ENCODE results near the gene TPPP2. TPM values are rescaled to one million over a fixed set of nuclear protein-coding genes. Genes with fewer than 3 reads are reported as not detected.
A peak's percentile ranks its signal among the peaks of the same experiment; 100 is the strongest.

Gene TPPP2
- total and polyA plus RNA-seq, 2 experiments from 2014 or later = not detected

DNA sequence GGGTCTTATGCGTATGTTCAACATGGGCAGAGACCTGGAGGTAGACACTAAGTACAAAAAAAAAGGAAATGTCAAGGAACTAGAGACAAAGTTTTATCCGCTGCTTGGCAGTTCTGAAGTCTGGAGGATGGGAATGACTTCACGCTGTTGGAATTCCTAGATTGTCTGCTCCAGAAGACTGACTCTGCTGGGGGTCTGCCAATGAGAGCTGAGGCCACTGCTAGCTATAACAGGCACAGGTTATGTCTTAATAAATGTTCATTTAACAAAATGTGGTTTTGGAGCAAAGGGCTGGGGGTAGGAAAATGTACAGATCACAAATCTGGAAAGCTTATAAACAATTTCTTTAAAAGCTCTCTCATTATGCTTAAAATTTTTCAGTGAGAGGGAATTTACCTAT lies 33.5 kb downstream of the TPPP2 start:
- Histone ChIP-seq H2AFZ (no peak overlapping the region), H3K9me3 (ENCODE audit: low read depth) (no peaks in the 10 kb centered on the region), H3K4me2 (ENCODE audit: unreplicated experiment) (peak overlapping the region; percentile 9), H3K4me3 (no peak overlapping the region), H4K20me1 (ENCODE audit: insufficient read depth) (no peaks in the 10 kb centered on the region), H3K79me2 (ENCODE audit: insufficient read depth) (no peaks in the 10 kb centered on the region), H3F3A (ENCODE audit: insufficient read depth) (peaks cover 10% of the 10 kb centered on the region; the same call in 1 of the 2 replicates), H3K9me2 (ENCODE audit: insufficient read depth) (no peaks in the 10 kb centered on the region), H3K27me3 (replicated peaks; ENCODE audit: insufficient read depth) (no peaks in the 10 kb centered on the region), H3K27ac (no peak overlapping the region), H3K4me1 (ENCODE audit: insufficient read depth) (peaks cover 23% of the 10 kb centered on the region), H3K9ac (no peak overlapping the region), H3K36me3 (ENCODE audit: low read depth) (no peaks in the 10 kb centered on the region)
- WGBS, 2 experiments (ENCODE audit: low coverage in 1 of 2, low lambda C conversion rate in 2 of 2, missing lambda C conversion rate in 2 of 2) = 6 to 7% methylated on average over 3 of the region's 3 CpGs
- TF ChIP-seq EZH2 (IDR thresholded peaks at IDR 0.05; ENCODE audit: insufficient read depth, poor library complexity, severe bottlenecking) (no peak), EZH2phosphoT487 (IDR thresholded peaks at IDR 0.05; ENCODE audit: insufficient read depth, low read depth) (no peak)
- DNase-seq = peak; percentile 86
- in situ Hi-C loops (cut with MboI) = no loop called here

GRCh38 chr14:21066882-21067502 lies 37.0 kb downstream of the TPPP2 start:
- 59 to 67% methylated on average over 7 of the region's 7 CpGs for WGBS, 2 experiments (ENCODE audit: low coverage in 1 of 2, low lambda C conversion rate in 2 of 2, missing lambda C conversion rate in 2 of 2)
- Histone ChIP-seq H3K9me2 (ENCODE audit: insufficient read depth) (no peaks in the 10 kb centered on the region), H3K4me1 (ENCODE audit: insufficient read depth) (peaks cover 27% of the 10 kb centered on the region), H3K27ac (no peak overlapping the region), H3K79me2 (ENCODE audit: insufficient read depth) (no peaks in the 10 kb centered on the region), H3K4me3 (no peak overlapping the region), H3K9ac (no peak overlapping the region), H3F3A (ENCODE audit: insufficient read depth) (peaks cover 21% of the 10 kb centered on the region; the same call in 1 of the 2 replicates), H2AFZ (no peak overlapping the region), H4K20me1 (ENCODE audit: insufficient read depth) (no peaks in the 10 kb centered on the region), H3K27me3 (replicated peaks; ENCODE audit: insufficient read depth) (no peaks in the 10 kb centered on the region), H3K36me3 (ENCODE audit: low read depth) (no peaks in the 10 kb centered on the region), H3K9me3 (ENCODE audit: low read depth) (no peaks in the 10 kb centered on the region), H3K4me2 (ENCODE audit: unreplicated experiment) (no peak overlapping the region)
- TF ChIP-seq EZH2phosphoT487 (IDR thresholded peaks at IDR 0.05; ENCODE audit: insufficient read depth, low read depth) (no peak), EZH2 (IDR thresholded peaks at IDR 0.05; ENCODE audit: insufficient read depth, poor library complexity, severe bottlenecking) (no peak)
- in situ Hi-C loops (cut with MboI) = no loop called here
- peak; percentile 23 for DNase-seq

DNA sequence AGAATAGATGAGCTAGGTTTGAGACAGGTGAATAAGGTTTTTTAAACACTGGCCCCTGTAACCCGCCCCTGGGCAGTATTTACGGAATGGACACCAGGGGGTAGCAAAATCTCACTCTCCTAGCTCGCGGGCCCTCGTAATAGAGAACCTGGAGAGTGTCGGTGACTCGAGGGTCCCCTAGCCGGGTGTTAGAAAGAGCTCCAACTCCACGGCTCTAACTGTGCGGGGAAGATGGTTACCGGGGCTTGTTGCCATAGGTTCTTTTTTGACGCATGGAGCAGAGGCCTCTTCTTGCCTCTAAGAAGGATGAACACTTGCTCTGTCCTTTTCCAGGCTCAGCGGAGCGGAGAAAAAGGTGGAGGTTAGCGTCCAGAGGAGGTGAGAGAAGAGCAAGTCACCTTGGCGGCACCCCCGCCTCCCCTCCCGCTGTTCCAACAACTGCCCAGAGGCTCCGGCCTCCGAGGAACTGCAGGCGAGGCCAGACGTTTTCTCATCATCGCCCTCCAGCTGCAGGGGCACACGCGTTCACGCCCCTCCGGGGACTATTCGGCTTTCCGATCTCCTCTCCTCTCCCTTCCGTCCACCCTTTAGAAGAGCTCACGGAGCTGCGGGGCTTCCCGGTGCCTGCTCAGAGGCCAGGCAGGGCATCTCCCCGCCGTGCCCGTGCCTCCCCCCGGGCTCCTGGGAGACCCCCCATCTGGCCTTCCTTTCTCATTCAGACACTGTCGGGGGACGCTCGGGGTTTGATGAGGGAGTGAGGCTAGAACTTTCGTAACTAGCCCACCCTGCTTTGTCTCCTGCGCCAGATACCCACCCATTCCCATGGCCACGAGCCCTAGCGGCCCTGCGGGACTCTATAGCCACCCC lies 38.7 kb downstream of the TPPP2 start:
- H3K9me2 ChIP-seq (ENCODE audit: insufficient read depth) = no peaks in the 10 kb centered on the region
- peak overlapping the region; percentile 81 for H2AFZ ChIP-seq
- H3K27ac ChIP-seq = peak overlapping the region; percentile 100; the same call in 1 of the 2 replicates
- TF ChIP-seq EZH2phosphoT487 (IDR thresholded peaks at IDR 0.05; ENCODE audit: insufficient read depth, low read depth) = no peak
- no peak for TF ChIP-seq EZH2 (IDR thresholded peaks at IDR 0.05; ENCODE audit: insufficient read depth, poor library complexity, severe bottlenecking)
- in situ Hi-C loops (cut with MboI) = no loop called here
- H3K9ac ChIP-seq = peak overlapping the region; percentile 96
- H3K4me2 ChIP-seq (ENCODE audit: unreplicated experiment) = peak overlapping the region; percentile 99
- peaks cover 30% of the 10 kb centered on the region for H3F3A ChIP-seq (ENCODE audit: insufficient read depth)
- 4 to 5% methylated on average over 43 to 45 of the region's 45 CpGs for WGBS, 2 experiments (ENCODE audit: low coverage in 1 of 2, low lambda C conversion rate in 2 of 2, missing lambda C conversion rate in 2 of 2)
- no peaks in the 10 kb centered on the region for H3K36me3 ChIP-seq (ENCODE audit: low read depth)
- peak; percentile 83 for DNase-seq
- peaks cover 12% of the 10 kb centered on the region for H3K79me2 ChIP-seq (ENCODE audit: insufficient read depth)
- no peaks in the 10 kb centered on the region for H3K9me3 ChIP-seq (ENCODE audit: low read depth)
- no peaks in the 10 kb centered on the region for H4K20me1 ChIP-seq (ENCODE audit: insufficient read depth)
- H3K4me3 ChIP-seq = peak overlapping the region; percentile 87
- H3K27me3 ChIP-seq (replicated peaks; ENCODE audit: insufficient read depth) = no peaks in the 10 kb centered on the region
- peaks cover 29% of the 10 kb centered on the region for H3K4me1 ChIP-seq (ENCODE audit: insufficient read depth)

- H2AFZ ChIP-seq = peak overlapping the region; percentile 81
- peak overlapping the region; percentile 87 for H3K4me3 ChIP-seq
- peak overlapping the region; percentile 99 for H3K4me2 ChIP-seq (ENCODE audit: unreplicated experiment)
- H3F3A ChIP-seq (ENCODE audit: insufficient read depth) = peaks cover 28% of the 10 kb centered on the region
- H3K27me3 ChIP-seq (replicated peaks; ENCODE audit: insufficient read depth) = no peaks in the 10 kb centered on the region
- H3K9me3 ChIP-seq (ENCODE audit: low read depth) = no peaks in the 10 kb centered on the region
- 1 to 4% methylated on average over 33 to 40 of the region's 40 CpGs for WGBS, 2 experiments (ENCODE audit: low coverage in 1 of 2, low lambda C conversion rate in 2 of 2, missing lambda C conversion rate in 2 of 2)
- peak overlapping the region; percentile 100 for H3K27ac ChIP-seq
- TF ChIP-seq EZH2 (IDR thresholded peaks at IDR 0.05; ENCODE audit: insufficient read depth, poor library complexity, severe bottlenecking) = no peak
- TF ChIP-seq EZH2phosphoT487 (IDR thresholded peaks at IDR 0.05; ENCODE audit: insufficient read depth, low read depth) = no peak
- peaks cover 20% of the 10 kb centered on the region for H3K79me2 ChIP-seq (ENCODE audit: insufficient read depth)
- H3K9me2 ChIP-seq (ENCODE audit: insufficient read depth) = no peaks in the 10 kb centered on the region
- DNase-seq = peak; percentile 64
- H4K20me1 ChIP-seq (ENCODE audit: insufficient read depth) = no peaks in the 10 kb centered on the region
- peak overlapping the region; percentile 96 for H3K9ac ChIP-seq
- peaks cover 26% of the 10 kb centered on the region for H3K4me1 ChIP-seq (ENCODE audit: insufficient read depth)
- in situ Hi-C loops (cut with MboI) = no loop called here
- no peaks in the 10 kb centered on the region for H3K36me3 ChIP-seq (ENCODE audit: low read depth)
Measured at GRCh38 chr14:21069388-21070082, 39.5 kb downstream of the TPPP2 start.

Data from GM23248 (cell line).